K562 (cell line): ENCODE results near the gene EIF3J. TPM values are rescaled to one million over a fixed set of nuclear protein-coding genes. Genes with fewer than 3 reads are reported as not detected.
A peak's percentile ranks its signal among the peaks of the same experiment; 100 is the strongest.

Source experiments
- CLOCK ChIP-seq: fragments of 250-450 bp; sonication (Bioruptor Pico); IDR thresholded peaks from 2 replicates; pipeline ENCODE4 v1.4.0; 2020; ENCODE audit warnings: mild to moderate bottlenecking, moderate library complexity, borderline replicate concordance
- GTF2E2 ChIP-seq: fragments of 200-800 bp; sonication (Bioruptor generic); IDR thresholded peaks from 2 replicates; pipeline ENCODE4 v1.6.1; 2016; ENCODE audit warnings: missing genetic modification characterization, missing compliant biosample characterization
- GTF3C2 ChIP-seq: IDR thresholded peaks from 3 replicates; pipeline ENCODE4 v1.6.1; 2011; ENCODE audit warnings: borderline replicate concordance, mild to moderate bottlenecking, moderate library complexity; ENCODE audit not compliant: insufficient read length; ENCODE audit errors: extremely low read depth
- MEIS2 ChIP-seq: fragments of 450-650 bp; IDR thresholded peaks from 2 replicates; pipeline ENCODE4 v1.6.1; 2014; ENCODE audit warnings: mild to moderate bottlenecking; ENCODE audit not compliant: partially characterized antibody
- NR2C1 ChIP-seq, 2 experiments: fragments of 450-650 bp; IDR thresholded peaks; 2 replicates each; pipeline ENCODE4 v1.6.1; 2017; ENCODE audit warnings: mild to moderate bottlenecking in 2 of 2, antibody characterized with exemption in 1 of 2, inconsistent platforms in 1 of 2, missing compliant biosample characterization in 1 of 2, missing genetic modification characterization in 1 of 2
- POLR2H ChIP-seq: IDR thresholded peaks from 2 replicates; pipeline ENCODE4 v1.6.1; 2016; ENCODE audit warnings: missing genetic modification characterization, low read depth, mild to moderate bottlenecking, control low read depth, missing compliant biosample characterization, moderate library complexity
- SMAD2 ChIP-seq: fragments of 150-350 bp; IDR thresholded peaks from 2 replicates; pipeline ENCODE4 v1.6.1; 2014; ENCODE audit warnings: low read depth, mild to moderate bottlenecking, low read length
- SRSF1 ChIP-seq: fragments of 200-400 bp; formaldehyde crosslinking; IDR thresholded peaks from 2 replicates; pipeline ENCODE4 v1.6.1; 2017; ENCODE audit warnings: mild to moderate bottlenecking, low read depth, low read length, moderate library complexity
- ZBTB5 ChIP-seq: fragments of 450-650 bp; IDR thresholded peaks from 2 replicates; pipeline ENCODE4 v1.6.1; 2017; ENCODE audit warnings: antibody characterized with exemption
- ZNF584 ChIP-seq: fragments of 200-800 bp; sonication (Bioruptor generic); IDR thresholded peaks from 2 replicates; pipeline ENCODE4 v1.6.1; 2016; ENCODE audit warnings: low read depth, mild to moderate bottlenecking, missing genetic modification characterization, missing compliant biosample characterization
- polyA plus RNA-seq, 8 experiments: library from polyadenylated mRNA; depleted of rRNA in 4 of 8; stranded (reverse) in 5 of 8; unstranded in 3 of 8; fragments of >200 nt; fragmentation: Nextera tagmentation in 2 of 8; fragmentation: Illumina TruSeq in 1 of 8; extraction: Ambion mirVana in 2 of 8; extraction: Trizol in 1 of 8; gene quantifications; 2 replicates each; pipeline versions ENCODE4 v1.2.1 to v1.2.3, GENCODE V29; 2011 to 2014; ENCODE audit warnings: inconsistent platforms in 1 of 8, missing spikeins in 1 of 8
- total RNA-seq, 7 experiments: library from RNA; depleted of rRNA in 6 of 7; stranded (reverse); fragments of >200 nt in 6 of 7; fragmentation: Illumina TruSeq in 2 of 7; extraction: Trizol in 2 of 7; gene quantifications; 2 replicates each; pipeline versions ENCODE4 v1.2.1 to v1.2.3, GENCODE V29; 2011 to 2021; ENCODE audit warnings: low replicate concordance in 1 of 7
- TF ChIP-seq, protein P1 (sequence below): sonication (generic); formaldehyde crosslinking; IDR thresholded peaks from 2 replicates; pipeline ENCODE4 v1.8.1; 2022; ENCODE audit warnings: missing genetic modification reagents
- TF ChIP-seq, protein P2 (sequence below): sonication (generic); formaldehyde crosslinking; IDR thresholded peaks from 2 replicates; pipeline ENCODE4 v1.8.0; 2022; ENCODE audit warnings: mild to moderate bottlenecking, missing genetic modification reagents
- TF ChIP-seq, protein P3 (sequence below): fragments of 250-450 bp; sonication (Bioruptor Pico); IDR thresholded peaks from 2 replicates; pipeline ENCODE4 v1.5.0; 2021; ENCODE audit warnings: mild to moderate bottlenecking, moderate library complexity

Gene EIF3J
- total and polyA plus RNA-seq, 9 of the 15 experiments (the other 6 are each of a cell fraction or from before 2014, with no cell fraction given) = 44.2 to 217 (median 151) TPM

GRCh38 chr15:44536302-44536961, 515 bp upstream of the EIF3J start (continued):
- TF ChIP-seq ZNF584 (CRISPR knock-in tag) (no peak), SMAD2 (no peak), ZBTB5 (no peak), POLR2H (peak; percentile 81), GTF2E2 (tag) (no peak), GTF3C2 (no peak), NR2C1 (IDR thresholded peaks at IDR 0.05) (no peak), NR2C1 (tag; IDR thresholded peaks at IDR 0.05) (no peak), CLOCK (CRISPR knock-in tag) (no peak), SRSF1 (no peak), MEIS2 (no peak)
- TF ChIP-seq, protein P1, sequence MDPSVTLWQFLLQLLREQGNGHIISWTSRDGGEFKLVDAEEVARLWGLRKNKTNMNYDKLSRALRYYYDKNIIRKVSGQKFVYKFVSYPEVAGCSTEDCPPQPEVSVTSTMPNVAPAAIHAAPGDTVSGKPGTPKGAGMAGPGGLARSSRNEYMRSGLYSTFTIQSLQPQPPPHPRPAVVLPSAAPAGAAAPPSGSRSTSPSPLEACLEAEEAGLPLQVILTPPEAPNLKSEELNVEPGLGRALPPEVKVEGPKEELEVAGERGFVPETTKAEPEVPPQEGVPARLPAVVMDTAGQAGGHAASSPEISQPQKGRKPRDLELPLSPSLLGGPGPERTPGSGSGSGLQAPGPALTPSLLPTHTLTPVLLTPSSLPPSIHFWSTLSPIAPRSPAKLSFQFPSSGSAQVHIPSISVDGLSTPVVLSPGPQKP (CRISPR knock-in tag) = no peak
- TF ChIP-seq, protein P2, sequence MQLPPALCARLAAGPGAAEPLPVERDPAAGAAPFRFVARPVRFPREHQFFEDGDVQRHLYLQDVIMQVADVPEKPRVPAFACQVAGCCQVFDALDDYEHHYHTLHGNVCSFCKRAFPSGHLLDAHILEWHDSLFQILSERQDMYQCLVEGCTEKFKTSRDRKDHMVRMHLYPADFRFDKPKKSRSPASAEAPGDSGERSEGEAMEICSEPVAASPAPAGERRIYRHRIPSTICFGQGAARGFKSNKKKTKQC (CRISPR knock-in tag) = no peak
- TF ChIP-seq, protein P3, sequence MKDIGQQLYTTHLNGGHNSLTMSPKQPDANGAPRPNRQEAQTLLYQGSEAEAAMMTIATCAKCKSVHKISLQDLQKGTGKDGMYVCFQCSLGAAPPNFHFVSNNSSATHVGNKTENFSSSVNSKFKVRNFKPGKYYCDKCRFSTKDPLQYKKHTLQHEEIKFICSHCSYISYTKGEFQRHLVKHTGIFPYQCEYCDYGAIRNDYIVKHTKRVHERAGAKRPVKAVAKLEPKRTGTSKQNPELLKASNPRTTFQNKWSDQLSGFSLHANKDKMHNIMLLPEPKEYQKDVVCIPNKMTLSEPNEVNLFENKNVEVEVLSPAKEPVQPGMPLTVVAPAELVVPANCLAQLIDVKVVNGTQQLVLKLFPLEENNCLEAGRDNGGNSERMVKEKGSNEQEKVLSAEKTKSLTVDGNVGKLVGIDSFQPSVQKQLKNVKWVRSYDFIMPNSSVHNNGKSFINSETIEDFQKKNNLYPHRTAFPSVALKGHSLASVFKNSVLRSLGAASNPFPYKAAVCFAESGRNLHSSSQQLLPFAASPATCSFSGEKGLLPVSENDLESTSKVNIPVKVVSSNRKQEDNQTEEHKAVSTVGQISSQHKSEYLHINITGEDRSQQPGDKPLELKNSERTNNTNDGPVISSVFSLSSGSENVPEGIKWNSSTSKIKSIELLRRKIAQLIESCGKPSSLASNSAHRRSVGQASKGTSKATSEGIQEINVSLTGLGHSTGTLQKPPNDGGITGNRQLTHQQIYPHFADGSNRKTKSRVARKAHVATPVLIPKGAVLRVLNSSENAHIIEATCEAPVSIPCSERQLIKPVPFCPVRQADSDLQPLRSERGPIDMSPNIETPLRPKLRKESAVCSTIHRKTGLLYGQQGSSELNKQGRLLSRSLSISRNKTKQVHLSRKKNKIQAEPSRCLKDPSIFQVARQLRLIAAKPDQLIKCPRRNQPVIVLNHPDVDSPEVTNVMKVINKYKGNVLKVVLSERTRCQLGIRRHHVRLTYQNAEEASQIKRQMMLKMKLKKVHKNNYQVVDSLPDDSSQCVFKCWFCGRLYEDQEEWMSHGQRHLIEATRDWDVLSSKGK = no peak
